C4-2B (cell line): ENCODE data around the gene PIP5KL1.
A peak's percentile ranks its signal among the peaks of the same experiment; 100 is the strongest.

Experiments
- H3K27ac ChIP-seq: fragments of 450-650 bp; 2 replicates; pipeline ENCODE4 v1.5.1; 2017
- ZFX ChIP-seq: fragments of 450-650 bp; IDR thresholded peaks from 2 replicates; pipeline ENCODE4 v1.6.1; 2017
- TF ChIP-seq, protein P1 (sequence below): fragments of 450-650 bp; conservative IDR thresholded peaks from 2 replicates; pipeline ENCODE4 v1.5.1; 2017; ENCODE audit warnings: mild to moderate bottlenecking

PIP5KL1 gene

DNA sequence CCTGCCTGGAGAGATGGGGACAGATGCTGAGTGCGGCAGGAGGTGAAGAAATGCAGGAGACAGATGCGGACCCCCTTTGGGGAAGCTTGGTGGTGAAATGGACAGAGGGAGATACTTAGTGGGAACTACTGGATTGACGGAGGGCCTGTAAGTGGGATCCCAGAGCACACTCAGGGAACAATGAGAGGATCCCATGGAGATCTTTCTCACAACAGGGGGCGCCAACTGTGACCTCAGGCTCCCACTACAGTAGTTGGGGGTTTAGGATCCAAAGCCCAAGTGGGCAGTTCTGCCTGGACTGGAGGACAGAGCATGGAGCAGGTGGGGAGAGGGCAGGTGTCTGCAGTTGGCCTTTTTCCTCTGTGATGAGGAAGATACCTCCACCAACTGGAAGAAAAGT is 3.7 kb upstream of the PIP5KL1 start:
- no peak for TF ChIP-seq ZFX
- TF ChIP-seq, protein P1, sequence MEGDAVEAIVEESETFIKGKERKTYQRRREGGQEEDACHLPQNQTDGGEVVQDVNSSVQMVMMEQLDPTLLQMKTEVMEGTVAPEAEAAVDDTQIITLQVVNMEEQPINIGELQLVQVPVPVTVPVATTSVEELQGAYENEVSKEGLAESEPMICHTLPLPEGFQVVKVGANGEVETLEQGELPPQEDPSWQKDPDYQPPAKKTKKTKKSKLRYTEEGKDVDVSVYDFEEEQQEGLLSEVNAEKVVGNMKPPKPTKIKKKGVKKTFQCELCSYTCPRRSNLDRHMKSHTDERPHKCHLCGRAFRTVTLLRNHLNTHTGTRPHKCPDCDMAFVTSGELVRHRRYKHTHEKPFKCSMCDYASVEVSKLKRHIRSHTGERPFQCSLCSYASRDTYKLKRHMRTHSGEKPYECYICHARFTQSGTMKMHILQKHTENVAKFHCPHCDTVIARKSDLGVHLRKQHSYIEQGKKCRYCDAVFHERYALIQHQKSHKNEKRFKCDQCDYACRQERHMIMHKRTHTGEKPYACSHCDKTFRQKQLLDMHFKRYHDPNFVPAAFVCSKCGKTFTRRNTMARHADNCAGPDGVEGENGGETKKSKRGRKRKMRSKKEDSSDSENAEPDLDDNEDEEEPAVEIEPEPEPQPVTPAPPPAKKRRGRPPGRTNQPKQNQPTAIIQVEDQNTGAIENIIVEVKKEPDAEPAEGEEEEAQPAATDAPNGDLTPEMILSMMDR = no peak

DNA sequence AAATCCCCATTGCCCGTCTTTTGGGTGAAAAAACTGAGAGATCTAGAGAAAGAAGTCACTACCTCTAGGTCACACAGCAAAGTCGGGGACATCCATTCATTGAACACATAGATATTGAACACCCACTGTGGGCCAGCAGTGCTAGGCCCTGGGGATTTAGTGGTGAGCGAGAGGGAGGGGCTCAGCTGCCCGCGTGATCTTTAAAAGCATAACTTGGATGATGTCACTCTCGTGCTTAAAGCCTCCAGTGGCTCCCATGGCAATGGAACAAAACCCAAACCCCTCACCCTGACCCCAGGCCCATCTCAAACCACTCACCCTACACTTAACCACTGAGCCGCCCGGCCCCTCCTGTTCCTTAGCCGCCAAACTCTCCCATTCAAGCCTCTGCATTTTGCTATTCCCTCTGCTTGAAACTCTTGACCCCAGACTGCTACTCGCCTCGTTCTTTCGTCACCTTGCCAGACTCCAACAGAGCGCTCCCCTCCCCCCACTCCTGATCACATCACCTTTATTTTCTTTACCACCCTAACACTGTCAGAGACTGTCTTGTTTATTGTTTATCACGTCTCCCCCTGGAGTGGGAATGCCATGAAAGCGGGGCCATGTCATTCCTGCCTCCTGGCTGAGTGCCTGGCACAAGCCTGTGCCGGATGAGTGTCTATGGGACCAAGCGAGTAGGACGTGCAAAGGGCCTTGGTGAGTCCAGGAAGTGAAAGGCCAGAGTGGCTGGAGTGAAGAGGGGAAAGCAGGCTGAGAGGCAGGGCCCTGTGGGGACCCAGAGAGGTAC is 710 bp upstream of the PIP5KL1 start:
- TF ChIP-seq, protein P1 = no peak
- no peak for TF ChIP-seq ZFX
- H3K27ac ChIP-seq = peak overlapping the region; percentile 6

More for the DNA sequence above, 3.7 kb upstream of the PIP5KL1 start:
- H3K27ac ChIP-seq = no peak overlapping the region

DNA sequence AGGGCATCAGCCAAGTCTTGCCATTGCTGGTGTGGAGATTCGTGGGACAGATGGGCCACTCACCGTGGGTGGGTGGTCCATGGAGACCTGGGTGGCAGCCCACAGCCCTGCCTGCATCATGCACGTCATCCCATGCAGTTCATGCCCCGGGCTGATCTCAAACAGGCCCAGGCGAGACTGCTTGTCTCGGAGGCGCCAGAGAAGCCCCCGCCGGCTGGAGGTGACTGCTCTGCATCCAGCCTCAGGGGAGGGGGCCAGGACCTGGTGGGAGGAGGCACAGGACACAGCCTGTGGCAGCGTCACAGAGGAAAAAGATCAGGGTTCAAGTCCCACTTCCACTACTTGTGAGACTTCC is 975 bp downstream of the PIP5KL1 start:
- TF ChIP-seq ZFX = no peak
- TF ChIP-seq, protein P1 = no peak
- H3K27ac ChIP-seq = no peak overlapping the region

DNA sequence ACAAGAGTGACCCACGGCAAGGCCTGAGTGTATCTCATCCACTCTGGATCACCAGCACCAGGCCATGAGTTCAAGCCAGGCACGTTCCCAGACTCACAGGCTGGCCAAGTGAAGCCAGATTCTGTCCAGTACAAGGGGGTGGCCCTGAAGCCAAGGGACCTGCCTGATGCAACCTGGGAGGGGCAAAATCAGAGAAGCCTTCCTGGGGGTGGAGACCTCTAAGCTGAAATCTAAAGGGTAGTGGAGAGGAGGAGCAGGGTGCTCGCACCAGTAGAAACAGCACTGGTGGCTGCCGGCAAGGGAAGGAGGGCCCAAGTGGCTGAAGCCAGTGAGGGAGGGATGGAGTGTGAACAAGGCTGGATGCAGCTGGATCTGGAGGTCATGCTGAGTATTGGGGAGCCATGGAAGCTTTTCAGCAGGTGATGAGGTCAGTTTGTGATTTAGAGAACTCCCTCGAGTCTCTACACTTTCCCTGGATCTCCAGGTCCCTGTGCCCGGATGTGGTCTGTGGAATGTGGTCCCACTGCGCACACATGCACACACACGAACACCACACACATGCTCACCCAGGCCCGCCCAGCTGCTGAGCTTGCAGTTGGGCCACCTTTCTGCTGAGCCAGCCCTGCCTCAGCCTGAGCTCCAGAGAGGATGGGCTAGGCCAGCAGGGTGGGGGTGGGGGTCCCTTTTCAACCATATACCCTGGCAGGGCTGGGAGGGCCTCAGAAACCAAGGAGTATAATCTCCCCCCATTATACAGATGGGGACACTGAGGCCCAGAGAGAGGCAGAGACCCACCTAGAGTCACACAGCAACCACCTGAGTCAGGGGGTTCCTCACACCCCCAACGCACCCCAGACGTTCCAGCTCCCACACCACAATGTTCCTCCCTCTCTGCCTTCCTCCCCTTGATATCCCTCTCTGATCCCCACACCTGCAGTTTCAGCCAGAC is 1.6 kb downstream of the PIP5KL1 start:
- TF ChIP-seq ZFX = no peak
- TF ChIP-seq, protein P1 = no peak
- H3K27ac ChIP-seq = no peak overlapping the region

DNA sequence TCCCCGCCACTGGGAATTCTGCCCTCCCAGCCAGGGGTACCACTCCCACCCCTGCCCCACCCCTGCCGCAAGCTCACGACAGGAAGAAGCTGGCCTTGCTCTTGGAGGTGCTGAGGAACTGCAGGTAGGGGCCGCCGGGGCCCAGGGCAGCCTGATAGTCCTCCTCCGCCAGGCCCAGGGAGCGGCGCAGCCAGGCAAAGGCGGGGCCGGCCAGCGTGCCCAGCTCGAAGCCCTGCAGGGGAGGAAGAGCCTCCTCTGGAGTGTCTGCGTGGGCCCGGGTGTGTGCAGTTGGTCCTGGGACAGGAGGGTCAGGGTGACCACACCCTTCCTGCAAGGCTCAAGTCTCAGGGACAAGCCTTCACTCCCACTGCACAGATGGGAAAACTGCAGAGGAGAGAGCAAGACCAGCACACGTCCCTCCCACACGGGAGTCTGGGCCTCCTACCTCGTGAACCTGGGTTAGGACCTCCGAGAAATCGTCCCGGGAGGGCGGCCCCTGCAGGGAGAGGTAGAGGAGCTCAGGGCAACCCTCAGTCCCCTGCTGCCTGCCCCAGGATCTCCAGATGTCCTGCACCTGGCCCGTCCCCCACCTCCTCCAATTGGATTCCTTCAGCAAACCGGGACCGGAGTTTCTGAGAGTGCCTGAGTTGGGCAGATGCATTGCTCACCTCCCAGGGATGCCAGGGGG is 2.4 kb downstream of the PIP5KL1 start:
- H3K27ac ChIP-seq = no peak overlapping the region
- TF ChIP-seq ZFX = no peak
- TF ChIP-seq, protein P1 = no peak

DNA sequence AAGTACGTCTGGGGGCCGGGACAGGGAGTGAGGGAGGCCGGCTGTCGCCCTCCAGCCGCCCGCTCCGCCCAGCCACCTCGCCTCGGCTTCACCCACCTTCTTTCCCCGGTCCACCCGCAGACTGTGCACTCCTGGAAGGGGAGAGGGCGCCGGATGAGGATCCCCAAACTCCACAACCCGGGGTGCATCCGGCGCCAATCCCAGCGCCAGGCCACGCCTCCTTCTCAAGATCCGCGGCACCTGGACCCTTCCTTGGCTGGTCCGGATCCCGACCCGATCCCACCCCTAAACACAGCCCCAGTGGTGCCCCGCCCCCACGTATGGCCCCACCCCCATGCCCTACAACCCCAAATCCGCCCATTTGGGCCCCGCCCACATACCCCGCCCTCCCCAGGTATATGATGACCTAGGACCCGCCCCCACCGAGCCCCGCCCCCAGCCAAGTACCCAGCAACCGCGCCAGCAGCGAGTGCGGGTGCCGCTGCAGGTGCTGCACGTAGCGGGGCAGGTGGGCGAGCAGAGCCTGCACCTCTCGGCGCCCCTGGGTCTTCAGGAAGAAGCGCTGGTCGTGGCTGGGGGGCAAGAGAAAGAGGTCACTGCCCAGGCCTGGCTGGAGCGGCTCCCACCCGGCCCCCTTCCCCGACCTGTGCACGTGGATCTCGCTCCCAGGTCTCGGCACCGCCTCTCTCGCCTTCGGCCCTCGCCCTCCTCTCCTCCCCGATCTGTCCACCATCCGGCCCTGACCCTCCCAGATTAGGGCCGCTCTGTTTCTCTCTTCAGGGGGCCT is 3.2 kb downstream of the PIP5KL1 start:
- no peak overlapping the region for H3K27ac ChIP-seq

More for the DNA sequence above, 3.2 kb downstream of the PIP5KL1 start:
- TF ChIP-seq, protein P1 = no peak
- no peak for TF ChIP-seq ZFX
